ENCODE measurements around the gene DNAJC1.
"Not testable (repeated sequence)": the region's sequence is repeated elsewhere in the genome, so short reads cannot be mapped to it uniquely, and the experiment has no call there.

Gene DNAJC1

DNA sequence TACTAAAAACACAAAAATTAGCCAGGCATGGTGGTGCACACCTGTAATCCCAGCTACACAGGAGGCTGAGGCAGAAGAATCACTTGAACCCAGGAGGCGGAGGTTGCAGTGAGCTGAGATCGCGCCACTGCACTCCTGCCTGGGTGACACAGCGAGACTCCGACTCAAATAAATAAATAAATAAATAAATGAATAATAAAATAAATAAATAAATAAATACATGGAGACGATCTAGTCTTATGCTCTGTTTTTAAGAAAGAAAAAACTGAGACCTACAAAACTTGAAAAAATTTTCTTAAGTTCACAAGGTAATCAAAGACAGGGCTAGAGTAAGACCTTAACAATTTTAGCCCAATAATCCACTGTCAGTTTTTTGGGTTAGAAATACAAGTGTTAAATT, 181.3 kb downstream of the DNAJC1 start:
- not testable (repeated sequence) for FAIRE-seq

DNA sequence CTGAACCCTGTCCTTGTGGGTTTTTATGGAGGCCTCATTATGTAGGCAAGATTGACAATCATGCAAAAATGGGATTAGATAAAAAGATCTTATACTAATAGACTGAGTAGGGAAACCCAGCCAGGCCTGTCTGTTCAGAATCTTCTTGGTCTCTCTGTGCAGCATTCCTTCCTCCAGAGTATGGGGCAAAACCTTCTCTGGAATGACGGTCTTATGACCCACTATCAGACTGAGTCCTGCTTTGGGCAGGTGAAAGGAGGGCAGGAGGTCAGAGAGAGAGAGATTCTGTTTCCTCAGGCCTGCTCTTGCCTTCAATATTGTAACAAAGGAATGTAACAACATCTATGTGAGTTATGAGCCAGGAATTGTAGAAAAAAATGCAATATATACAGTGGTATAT, 182.6 kb downstream of the DNAJC1 start:
- FAIRE-seq = no peak

DNA sequence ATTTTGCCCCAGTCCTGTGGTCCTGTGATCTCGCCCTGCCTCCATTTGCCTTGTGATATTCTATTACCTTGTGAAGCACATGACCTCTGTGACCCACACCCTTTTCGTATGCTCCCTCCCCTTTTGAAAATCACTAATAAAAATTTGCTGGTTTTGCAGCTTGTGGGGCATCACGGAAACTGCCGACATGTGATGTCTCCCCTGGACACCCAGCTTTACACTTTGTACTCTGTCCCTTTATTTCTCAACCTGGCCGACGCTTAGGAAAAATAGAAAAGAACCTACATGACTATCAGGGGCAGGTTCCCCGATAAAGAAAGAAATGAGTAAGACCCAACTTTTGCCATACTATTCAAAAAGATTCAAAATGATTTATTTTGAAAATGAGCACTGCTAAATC, 185.1 kb downstream of the DNAJC1 start:
- not testable (repeated sequence) for FAIRE-seq

GRCh38 chr10:21814866-21815265, 188.7 kb downstream of the DNAJC1 start:
- FAIRE-seq = no peak

- no peak for FAIRE-seq
These were observed 189.6 kb downstream of the DNAJC1 start for GRCh38 chr10:21813946-21814345.

- no peak for FAIRE-seq
These were observed 192.3 kb downstream of the DNAJC1 start for GRCh38 chr10:21811245-21811585.

DNA sequence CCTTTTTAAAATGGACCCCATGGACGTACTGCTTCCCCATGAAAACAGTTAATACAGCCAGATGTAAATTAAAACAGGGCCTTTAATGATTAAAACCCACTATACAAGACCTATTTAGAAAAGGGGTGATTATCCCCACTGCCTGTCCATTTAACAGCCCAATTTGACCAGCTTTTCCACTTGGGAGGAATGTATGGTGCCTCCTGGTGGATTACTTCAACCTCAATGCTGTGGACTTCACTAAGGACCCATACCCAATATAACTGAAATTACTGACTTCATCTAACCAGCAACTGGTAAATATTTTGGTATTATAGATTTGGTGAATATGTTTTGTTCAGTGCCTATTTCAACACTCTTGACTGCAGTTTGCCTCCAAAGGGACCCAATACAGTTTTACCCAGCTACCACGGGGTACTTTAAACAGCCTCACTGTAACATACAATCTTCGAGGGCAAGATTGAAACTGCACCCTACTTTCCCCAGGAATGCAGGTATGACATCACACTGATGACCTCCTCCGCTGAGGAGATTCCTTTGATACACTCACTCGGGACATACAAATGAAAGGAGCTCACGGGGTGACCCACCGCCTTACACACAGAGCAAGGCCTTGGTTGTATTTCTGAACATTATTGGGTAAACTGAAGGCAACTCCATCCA, 192.8 kb downstream of the DNAJC1 start:
- no peak for FAIRE-seq

DNA sequence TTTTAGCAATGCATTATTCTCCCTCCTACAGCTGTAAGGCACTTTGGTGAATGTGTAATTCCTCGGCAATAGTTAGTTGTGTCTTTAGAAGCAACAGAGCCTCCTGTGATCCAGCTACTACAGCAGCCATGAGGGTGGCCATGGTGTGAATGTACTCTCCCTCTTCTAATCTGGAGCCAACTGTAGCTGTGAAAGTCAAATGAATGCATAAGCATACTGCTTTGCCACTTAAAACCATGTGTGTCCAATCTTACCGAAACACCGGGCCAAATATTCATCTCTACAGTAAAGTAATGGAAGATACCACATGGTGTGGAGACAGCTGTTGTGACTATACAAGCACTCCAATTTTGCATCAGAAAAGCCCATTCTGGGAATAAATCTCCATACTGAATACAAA, 195.0 kb downstream of the DNAJC1 start:
- no peak for FAIRE-seq

GRCh38 chr10:21807180-21807579, 196.3 kb downstream of the DNAJC1 start:
- no peak for FAIRE-seq

GRCh38 chr10:21803374-21803773, 200.2 kb downstream of the DNAJC1 start:
- no peak for FAIRE-seq

- FAIRE-seq = no peak
These were observed 201.9 kb downstream of the DNAJC1 start for GRCh38 chr10:21801609-21802008.

GRCh38 chr10:21797984-21798765, 205.4 kb downstream of the DNAJC1 start:
- FAIRE-seq = no peak

DNA sequence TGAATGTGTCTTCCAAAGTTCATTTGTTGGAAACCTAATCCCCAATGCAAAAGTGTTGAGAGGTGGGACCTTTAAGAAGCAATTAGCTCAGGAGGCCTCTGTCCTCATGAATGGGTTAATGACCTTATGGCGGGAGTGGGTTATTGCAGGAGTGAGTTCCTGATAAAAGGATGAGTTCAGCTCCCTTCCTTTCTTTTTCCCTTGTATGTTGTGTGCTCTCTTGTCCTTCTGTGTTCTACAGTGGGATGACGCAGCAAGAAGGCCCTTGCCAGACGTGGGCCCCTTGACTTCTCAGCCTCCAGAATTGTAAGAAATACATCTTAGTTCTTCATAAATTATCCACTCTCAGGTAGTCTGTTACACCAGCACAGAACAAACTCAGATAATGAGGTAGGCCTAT, 206.0 kb downstream of the DNAJC1 start:
- no peak for FAIRE-seq

- no peak for FAIRE-seq
These were observed 212.3 kb downstream of the DNAJC1 start for GRCh38 chr10:21791276-21791675.

GRCh38 chr10:21776883-21777282, 226.6 kb downstream of the DNAJC1 start:
- FAIRE-seq = no peak

- no peak for FAIRE-seq
These were observed 232.3 kb downstream of the DNAJC1 start for GRCh38 chr10:21771219-21771618.

DNA sequence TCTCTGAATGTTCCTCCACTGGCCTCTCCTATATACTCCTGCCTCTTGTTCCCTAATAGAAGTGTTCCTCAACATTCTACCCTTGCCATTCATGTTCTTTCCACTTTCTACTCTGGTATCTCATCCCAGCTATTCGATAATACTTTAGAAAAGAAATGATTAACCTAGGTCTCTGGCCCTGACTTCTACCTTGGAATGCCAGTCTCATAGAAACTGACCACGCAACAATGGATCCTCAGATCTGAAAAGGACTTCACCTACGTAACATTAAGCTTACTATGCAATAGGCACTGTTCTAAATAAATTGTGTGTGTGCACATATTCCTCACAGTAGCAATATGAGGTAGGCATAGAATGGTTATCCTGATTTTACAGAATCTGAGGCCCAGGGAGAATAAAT, 234.5 kb downstream of the DNAJC1 start:
- FAIRE-seq = no peak

GRCh38 chr10:21764466-21765189, 238.9 kb downstream of the DNAJC1 start:
- FAIRE-seq = no peak

- no peak for FAIRE-seq
These were observed 243.2 kb downstream of the DNAJC1 start for GRCh38 chr10:21760332-21760731.

- no peak for FAIRE-seq
These were observed 244.3 kb downstream of the DNAJC1 start for GRCh38 chr10:21759232-21759631.

DNA sequence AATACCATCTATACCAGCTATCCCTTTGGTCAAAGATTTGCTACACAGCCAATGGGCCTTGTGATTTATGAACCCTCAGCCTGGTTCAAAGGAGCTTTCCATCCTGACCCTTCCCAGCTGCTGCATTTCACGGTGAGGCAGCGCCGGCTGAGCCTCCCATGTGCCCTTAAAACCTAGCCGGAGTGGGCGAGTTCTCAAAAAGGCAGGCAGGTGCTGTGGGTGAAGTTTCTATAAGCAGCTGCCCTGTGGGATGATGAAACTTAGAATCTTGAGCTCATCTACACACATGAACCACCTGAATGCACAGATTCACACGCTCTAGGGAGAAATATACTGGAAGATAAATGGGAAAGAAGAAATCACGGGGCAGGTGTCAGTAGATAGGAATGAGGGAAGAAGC, 244.8 kb downstream of the DNAJC1 start:
- no peak for FAIRE-seq

GRCh38 chr10:21758239-21758638, 245.3 kb downstream of the DNAJC1 start:
- FAIRE-seq = no peak

- no peak for FAIRE-seq
These were observed 246.2 kb downstream of the DNAJC1 start for GRCh38 chr10:21757185-21757901.

All from G401.6 (cell line).